DND-41 (cell line): Measurements from ENCODE around the gene NPPC.
A peak's percentile ranks its signal among the peaks of the same experiment; 100 is the strongest.

Source experiments
- ATAC-seq: fragments of 200-7000 bp; cut with Tn5 transposase; 3 replicates; pipeline ENCODE4 v1.9.1; 2021; ENCODE audit warnings: low read depth; ENCODE audit not compliant: insufficient read depth
- DNase-seq: peaks from one replicate; pipeline ENCODE4 v3.0.0-alpha.2; 2020
- H2AFZ ChIP-seq: 2 replicates; pipeline ENCODE4 v1.6.0; 2012; ENCODE audit warnings: low read depth, low read length
- H3K27ac ChIP-seq: 2 replicates; pipeline ENCODE4 v1.5.1; 2012; ENCODE audit warnings: low read length, inconsistent platforms
- H3K27me3 ChIP-seq: fragments of 200-600 bp; sonication (generic); 2 replicates; pipeline ENCODE4 v1.6.0; 2012; ENCODE audit warnings: low read length, mild to moderate bottlenecking, inconsistent platforms; ENCODE audit not compliant: insufficient read depth, poor library complexity
- H3K36me3 ChIP-seq: 2 replicates; pipeline ENCODE4 v1.5.1; 2012; ENCODE audit warnings: low read length, inconsistent platforms; ENCODE audit not compliant: insufficient read depth
- H3K4me1 ChIP-seq: 2 replicates; pipeline ENCODE4 v1.5.1; 2012; ENCODE audit warnings: mild to moderate bottlenecking, low read length; ENCODE audit not compliant: insufficient read depth
- H3K4me2 ChIP-seq: 2 replicates; pipeline ENCODE4 v1.6.0; 2012; ENCODE audit warnings: mild to moderate bottlenecking, moderate library complexity, low read length, inconsistent platforms; ENCODE audit not compliant: insufficient read depth
- H3K4me3 ChIP-seq, 2 experiments: fragments of 200-600 bp in 1 of 2; shearing (Covaris generic) in 1 of 2; 2 replicates each; pipeline ENCODE4 v1.5.1; 2012 to 2016; ENCODE audit warnings: inconsistent platforms in 2 of 2, low read length in 2 of 2, mild to moderate bottlenecking in 2 of 2, low read depth in 1 of 2, moderate library complexity in 1 of 2
- H3K79me2 ChIP-seq: 2 replicates; pipeline ENCODE4 v1.6.0; 2012; ENCODE audit warnings: low read length, inconsistent platforms; ENCODE audit not compliant: insufficient read depth
- H3K9ac ChIP-seq: 2 replicates; pipeline ENCODE4 v1.6.0; 2012; ENCODE audit warnings: low read depth, mild to moderate bottlenecking, inconsistent platforms, low read length, moderate library complexity
- H3K9me3 ChIP-seq: 2 replicates; pipeline ENCODE4 v1.5.1; 2012; ENCODE audit warnings: low read length, moderate library complexity, mild to moderate bottlenecking, inconsistent platforms; ENCODE audit not compliant: insufficient read depth, severe bottlenecking
- H4K20me1 ChIP-seq: 2 replicates; pipeline ENCODE4 v1.6.0; 2012; ENCODE audit warnings: low read length; ENCODE audit not compliant: insufficient read depth
- CTCF ChIP-seq: IDR thresholded peaks from 2 replicates; pipeline ENCODE4 v1.5.1; 2012; ENCODE audit warnings: borderline replicate concordance, low read length, moderate library complexity, mild to moderate bottlenecking; ENCODE audit not compliant: poor library complexity, severe bottlenecking; ENCODE audit errors: extremely low read depth
- EZH2 ChIP-seq: IDR thresholded peaks from 3 replicates; pipeline ENCODE4 v1.6.1; 2012; ENCODE audit warnings: borderline replicate concordance, low read depth, mild to moderate bottlenecking, moderate library complexity, low read length, inconsistent platforms; ENCODE audit not compliant: severe bottlenecking

Gene NPPC

DNA sequence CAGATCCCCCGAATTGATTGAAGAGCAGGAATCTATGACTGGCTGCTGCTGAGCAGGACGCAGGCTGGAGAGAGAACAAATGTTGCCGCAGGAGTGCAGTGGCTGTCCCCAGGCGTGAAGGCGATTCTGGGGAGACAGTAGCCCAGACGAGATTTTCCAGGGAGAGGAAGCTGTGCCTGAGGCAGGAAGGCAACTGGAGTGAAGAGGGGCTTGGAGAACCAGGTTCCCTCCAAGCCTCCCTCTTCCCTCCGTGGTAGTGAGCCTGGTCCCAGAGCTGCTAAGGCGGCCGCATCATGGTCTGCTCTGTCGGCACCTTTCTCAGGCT lies 1.3 kb upstream of the NPPC start:
- H3K27ac ChIP-seq: no peak overlapping the region
- no peaks in the 10 kb centered on the region for H3K79me2 ChIP-seq
- no peaks in the 10 kb centered on the region for H3K36me3 ChIP-seq
- ATAC-seq: no peak
- no peak for DNase-seq
- peaks cover 29% of the 10 kb centered on the region for H3K27me3 ChIP-seq
- TF ChIP-seq CTCF: no peak
- TF ChIP-seq EZH2: no peak
- no peak overlapping the region for H3K4me3 ChIP-seq
- no peaks in the 10 kb centered on the region for H3K9me3 ChIP-seq
- H2AFZ ChIP-seq: no peak overlapping the region
- peaks cover 19% of the 10 kb centered on the region for H3K4me1 ChIP-seq
- 0 out of 2 replicates have a peak, but pooled peaks cover 12% of the 10 kb centered on the region for H4K20me1 ChIP-seq
- H3K9ac ChIP-seq: no peak overlapping the region
- no peak overlapping the region for H3K4me2 ChIP-seq

GRCh38 chr2:231926761-231927565 lies 767 bp upstream of the NPPC start:
- H3K4me2 ChIP-seq: peak overlapping the region; percentile 77
- ATAC-seq (no peak), DNase-seq (no peak)
- H3K4me1 ChIP-seq: peaks cover 19% of the 10 kb centered on the region
- no peak overlapping the region; the same call in 1 of the 2 replicates for H2AFZ ChIP-seq
- no peaks in the 10 kb centered on the region for H3K79me2 ChIP-seq
- no peak for TF ChIP-seq CTCF
- TF ChIP-seq EZH2: no peak
- H3K9me3 ChIP-seq: no peaks in the 10 kb centered on the region
- 0 out of 2 replicates have a peak, but pooled peaks cover 12% of the 10 kb centered on the region for H4K20me1 ChIP-seq
- no peak overlapping the region for H3K27ac ChIP-seq
- H3K27me3 ChIP-seq: peaks cover 29% of the 10 kb centered on the region
- peak overlapping the region; percentile 38; the same call in 1 of the 2 replicates for H3K9ac ChIP-seq
- H3K36me3 ChIP-seq: no peaks in the 10 kb centered on the region
- H3K4me3 ChIP-seq: peak overlapping the region in 1 of 2 experiments; percentile 47; a peak in 2 of 4 replicates

DNA sequence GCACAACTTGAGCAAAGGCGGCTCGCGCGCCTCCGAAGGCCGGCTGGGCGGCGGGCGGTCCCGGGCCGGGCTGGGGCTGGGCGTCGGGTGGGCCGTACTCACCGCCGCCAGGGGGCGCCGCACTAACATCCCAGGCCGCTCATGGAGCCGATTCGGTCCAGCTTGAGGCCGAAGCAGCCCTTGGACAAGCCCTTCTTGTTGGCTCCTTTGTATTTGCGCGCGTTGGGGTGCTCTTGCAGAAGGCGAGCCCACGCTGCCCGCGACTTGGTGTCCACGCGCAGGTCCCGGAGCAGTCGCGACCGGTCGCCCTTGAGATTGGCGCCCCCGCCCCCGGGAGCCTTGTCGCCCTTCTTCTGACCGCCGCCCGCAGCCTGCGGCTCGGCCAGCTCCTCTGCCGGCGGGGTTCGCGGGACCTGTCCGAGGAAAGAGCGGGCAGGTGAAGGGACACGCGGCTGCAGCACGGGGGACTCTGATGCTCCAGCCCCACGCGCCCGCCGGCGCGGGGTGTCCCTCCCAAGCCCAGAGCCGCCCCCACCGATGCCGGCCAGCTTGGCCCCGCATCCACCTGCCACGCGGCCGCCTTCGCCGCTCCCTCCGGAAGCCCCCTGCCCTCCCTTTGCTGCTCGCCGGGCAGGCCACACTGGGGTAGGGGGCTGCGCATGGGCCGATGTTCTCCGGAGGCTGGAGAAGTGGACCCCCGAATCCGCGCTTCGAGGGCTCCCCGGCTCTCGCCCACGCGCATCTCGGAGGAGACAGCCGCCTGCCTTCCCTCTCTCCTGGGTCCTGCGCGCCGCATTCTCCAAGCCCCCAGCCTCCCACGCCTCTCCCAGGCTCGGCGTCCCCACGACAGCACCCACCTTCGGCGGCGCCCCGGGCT lies 655 bp downstream of the NPPC start:
- 0 out of 2 replicates have a peak, but pooled peaks cover 12% of the 10 kb centered on the region for H4K20me1 ChIP-seq
- H3K9me3 ChIP-seq: no peaks in the 10 kb centered on the region
- H3K4me3 ChIP-seq: peak overlapping the region in 1 of 2 experiments; percentile 47; a peak in 2 of 4 replicates
- H3K4me1 ChIP-seq: peaks cover 19% of the 10 kb centered on the region
- peak; percentile 47 for DNase-seq
- H3K9ac ChIP-seq: peak overlapping the region; percentile 38; the same call in 1 of the 2 replicates
- peak overlapping the region; percentile 63 for H2AFZ ChIP-seq
- ATAC-seq: peak; percentile 37; the same call in 2 of the 3 replicates
- H3K4me2 ChIP-seq: peak overlapping the region; percentile 77
- no peaks in the 10 kb centered on the region for H3K79me2 ChIP-seq
- H3K27ac ChIP-seq: no peak overlapping the region
- peaks cover 25% of the 10 kb centered on the region for H3K27me3 ChIP-seq
- TF ChIP-seq CTCF (peak; percentile 74), EZH2 (no peak)
- H3K36me3 ChIP-seq: no peaks in the 10 kb centered on the region
